Stimulated activated CD4-positive, alpha-beta T cell treated with anti-CD3 and anti-CD28 coated beads, TNF-alpha, amount 100 ng/mL, for 48 hours (primary cell): ENCODE results near the gene LRRK2.

Source experiments
- DNase-seq, 3 donors: peaks; one replicate each; pipeline ENCODE4 v3.0.0-alpha.2; 2020; ENCODE audit warnings: low read depth in 3 of 3

The LRRK2 gene

GRCh38 chr12:40405419-40405818, 180.6 kb downstream of the LRRK2 start:
- no peak for DNase-seq
